HG03521 (cell line): Measurements from ENCODE around the gene LCA5L.

ENCODE experiments used
- ATAC-seq: cut with Tn5 transposase; IDR thresholded peaks from one replicate; pipeline ENCODE4 v1.9.1; 2021; ENCODE audit warnings: mild to moderate bottlenecking, moderate library complexity; ENCODE audit not compliant: unreplicated experiment

The LCA5L gene

GRCh38 chr21:39359382-39359781 lies 86.2 kb downstream of the LCA5L start:
- ATAC-seq, result no peak
